Lower lobe of right lung (tissue), 2 donors: ENCODE measurements around the gene CDON. TPM values are rescaled to one million over a fixed set of nuclear protein-coding genes. Genes with fewer than 3 reads are reported as not detected.

Experiments used
- ATAC-seq, 2 donors: fragments of 200-7000 bp; cut with Tn5 transposase; one replicate each; pipeline ENCODE4 v1.9.1; 2020 to 2022; ENCODE audit warnings: mild to moderate bottlenecking in 2 of 2, moderate library complexity in 2 of 2
- DNase-seq: peaks from one replicate; pipeline ENCODE4 v3.0.0-alpha.2; 2020
- H3K27ac ChIP-seq: fragments of 200-600 bp; one replicate; pipeline ENCODE4 v1.8.0; 2022
- H3K27me3 ChIP-seq: fragments of 200-600 bp; one replicate; pipeline ENCODE4 v1.8.0; 2022; ENCODE audit warnings: low read depth
- H3K36me3 ChIP-seq: fragments of 200-600 bp; one replicate; pipeline ENCODE4 v1.8.0; 2022; ENCODE audit warnings: mild to moderate bottlenecking
- H3K4me1 ChIP-seq: fragments of 200-600 bp; one replicate; pipeline ENCODE4 v1.8.0; 2022
- H3K4me3 ChIP-seq: fragments of 200-600 bp; one replicate; pipeline ENCODE4 v1.8.0; 2022; ENCODE audit warnings: mild to moderate bottlenecking
- H3K9me3 ChIP-seq: fragments of 200-600 bp; one replicate; pipeline ENCODE4 v1.8.0; 2022
- intact Hi-C: fragments of 100-400 bp; cut with DNase I; formaldehyde crosslinking; loops from one replicate; pipeline ENCODE4 v1.11.0; 2022
- total RNA-seq: library from RNA; stranded (reverse); fragmentation: NEBNext Ultra II Directional; extraction: Animal tissue kit (Norgen Biotek cat#: 25700); gene quantifications from one replicate; pipeline ENCODE4 v1.2.1, GENCODE V29; 2021
- TF ChIP-seq, protein P1 (sequence below): fragments of 200-600 bp; IDR thresholded peaks from one replicate; pipeline ENCODE4 v1.8.0; 2022; ENCODE audit warnings: antibody characterized with exemption, mild to moderate bottlenecking
- donor health status: DM: no; HTN: yes; CAD: no; lungs with severe emphysema.

The CDON gene
- total RNA-seq, 1 donor from 2014 or later: 18.5 TPM

DNA sequence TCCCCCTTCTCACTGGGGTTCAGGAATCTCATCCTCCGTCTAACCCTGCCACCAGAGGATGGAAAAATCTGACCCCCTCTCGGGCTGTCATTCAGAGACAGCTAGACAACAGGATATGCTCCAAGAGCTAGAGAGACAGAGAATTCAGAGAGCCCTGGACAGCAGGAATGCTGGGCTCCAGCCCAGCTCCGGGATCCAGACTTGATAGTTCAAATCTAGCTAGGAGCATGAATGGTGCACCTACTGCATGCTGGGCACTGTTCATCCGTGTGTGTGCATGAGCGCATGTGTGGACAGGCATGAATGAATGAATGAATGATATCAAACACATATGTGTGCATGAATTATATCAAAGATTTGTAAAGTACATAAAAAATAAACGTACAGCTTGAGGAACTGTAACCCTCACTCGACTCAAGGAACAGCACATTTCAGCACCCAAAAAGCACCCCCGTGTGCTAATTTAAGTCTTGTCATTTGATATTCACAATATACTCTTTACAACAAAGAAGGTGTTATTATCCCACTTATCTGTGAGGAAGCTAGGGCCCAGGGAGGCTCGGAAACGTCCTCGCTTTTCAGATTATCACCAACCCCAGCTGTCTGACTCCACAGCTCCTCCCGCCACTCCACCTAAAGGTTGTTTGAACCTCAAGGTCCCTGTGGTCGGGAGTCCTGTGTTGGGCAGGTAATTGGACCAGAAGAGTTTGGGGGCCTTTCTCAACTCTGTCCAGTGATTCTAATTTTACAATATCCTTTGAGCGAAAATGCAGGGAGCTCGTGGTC lies 117.5 kb downstream of the CDON start:
- Histone ChIP-seq H3K27me3 (peaks cover 3% of the 10 kb centered on the region), H3K4me3 (no peak overlapping the region), H3K9me3 (no peaks in the 10 kb centered on the region), H3K4me1 (no peaks in the 10 kb centered on the region), H3K36me3 (no peaks in the 10 kb centered on the region), H3K27ac (no peak overlapping the region)
- intact Hi-C loops: no loop called here
- TF ChIP-seq, protein P1, sequence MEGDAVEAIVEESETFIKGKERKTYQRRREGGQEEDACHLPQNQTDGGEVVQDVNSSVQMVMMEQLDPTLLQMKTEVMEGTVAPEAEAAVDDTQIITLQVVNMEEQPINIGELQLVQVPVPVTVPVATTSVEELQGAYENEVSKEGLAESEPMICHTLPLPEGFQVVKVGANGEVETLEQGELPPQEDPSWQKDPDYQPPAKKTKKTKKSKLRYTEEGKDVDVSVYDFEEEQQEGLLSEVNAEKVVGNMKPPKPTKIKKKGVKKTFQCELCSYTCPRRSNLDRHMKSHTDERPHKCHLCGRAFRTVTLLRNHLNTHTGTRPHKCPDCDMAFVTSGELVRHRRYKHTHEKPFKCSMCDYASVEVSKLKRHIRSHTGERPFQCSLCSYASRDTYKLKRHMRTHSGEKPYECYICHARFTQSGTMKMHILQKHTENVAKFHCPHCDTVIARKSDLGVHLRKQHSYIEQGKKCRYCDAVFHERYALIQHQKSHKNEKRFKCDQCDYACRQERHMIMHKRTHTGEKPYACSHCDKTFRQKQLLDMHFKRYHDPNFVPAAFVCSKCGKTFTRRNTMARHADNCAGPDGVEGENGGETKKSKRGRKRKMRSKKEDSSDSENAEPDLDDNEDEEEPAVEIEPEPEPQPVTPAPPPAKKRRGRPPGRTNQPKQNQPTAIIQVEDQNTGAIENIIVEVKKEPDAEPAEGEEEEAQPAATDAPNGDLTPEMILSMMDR: no peak
- no peak for ATAC-seq
- no peak for DNase-seq

DNA sequence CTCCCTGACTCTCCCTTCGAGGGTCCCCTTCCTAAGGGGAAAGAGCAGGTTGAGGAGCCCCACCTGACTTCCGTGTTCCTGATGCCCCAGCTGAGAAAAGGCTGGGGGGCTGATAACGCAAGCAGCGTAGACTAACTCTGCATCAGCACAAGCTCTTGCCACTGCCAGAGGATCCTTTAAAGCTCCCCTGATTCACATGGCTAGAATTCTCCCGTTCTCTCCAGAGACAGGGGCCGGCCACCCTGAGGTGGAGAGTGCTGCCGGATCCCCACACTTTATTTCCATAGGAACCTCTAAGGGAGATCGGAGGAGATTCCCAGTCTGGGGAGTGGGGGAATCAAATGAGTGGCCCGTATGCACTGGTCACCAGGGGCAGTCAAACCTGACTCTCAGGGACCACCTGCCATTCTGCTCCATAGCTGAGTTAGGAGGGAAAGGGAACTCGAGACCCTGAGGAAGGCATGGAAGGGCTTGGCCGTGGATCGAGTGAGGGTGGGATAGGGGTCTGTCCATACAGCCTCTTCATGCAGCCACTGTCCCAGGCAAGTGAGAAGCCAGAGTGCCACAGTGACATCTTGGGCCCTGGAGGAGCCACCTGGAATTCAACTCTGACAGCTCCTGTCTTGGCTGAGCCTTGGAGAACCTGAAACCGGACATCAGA lies 118.2 kb downstream of the CDON start:
- no peaks in the 10 kb centered on the region for H3K36me3 ChIP-seq
- no peak for DNase-seq
- H3K4me1 ChIP-seq: no peaks in the 10 kb centered on the region
- H3K27me3 ChIP-seq: peaks cover 3% of the 10 kb centered on the region
- no peak overlapping the region for H3K27ac ChIP-seq
- TF ChIP-seq, protein P1: no peak
- ATAC-seq: no peak
- no peak overlapping the region for H3K4me3 ChIP-seq
- H3K9me3 ChIP-seq: no peaks in the 10 kb centered on the region
- intact Hi-C loops: no loop called here

DNA sequence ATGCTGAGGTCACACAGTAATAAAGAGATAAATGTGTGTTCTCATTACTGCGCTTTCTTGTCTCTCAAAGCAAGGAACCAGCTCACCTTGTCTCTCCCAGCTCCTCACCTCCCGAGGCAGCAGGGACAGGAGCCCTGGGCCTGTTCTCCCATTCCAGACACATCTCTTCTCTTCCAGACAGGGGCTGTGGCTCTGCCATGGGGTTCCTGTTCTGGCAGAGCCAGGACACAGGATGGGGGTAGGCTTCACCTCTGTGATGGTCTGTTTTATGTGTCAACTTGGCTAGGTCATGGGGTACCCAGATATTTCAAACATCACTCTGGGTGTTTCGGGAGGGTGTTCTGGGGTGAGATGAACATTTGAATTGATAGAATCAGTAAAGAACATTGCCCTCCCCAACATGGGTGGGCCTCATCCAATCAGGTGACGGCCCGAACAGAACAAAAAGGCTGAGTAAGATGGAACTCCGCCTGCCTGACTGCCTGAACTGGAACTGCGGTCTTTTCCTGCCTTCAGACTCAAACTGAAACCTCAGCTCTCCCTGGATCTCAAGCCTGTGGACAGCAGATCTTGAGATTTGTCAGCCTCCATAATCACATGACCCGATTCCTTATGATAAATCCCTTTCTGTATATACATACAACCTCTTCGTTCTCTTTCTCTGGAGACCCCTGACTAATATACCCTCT lies 118.9 kb downstream of the CDON start:
- Histone ChIP-seq H3K27ac (no peak overlapping the region), H3K36me3 (no peaks in the 10 kb centered on the region), H3K27me3 (peaks cover 3% of the 10 kb centered on the region), H3K4me1 (no peaks in the 10 kb centered on the region), H3K9me3 (no peaks in the 10 kb centered on the region), H3K4me3 (no peak overlapping the region)
- DNase-seq (no peak), ATAC-seq (no peak)
- intact Hi-C loops: no loop called here
- TF ChIP-seq, protein P1: no peak

DNA sequence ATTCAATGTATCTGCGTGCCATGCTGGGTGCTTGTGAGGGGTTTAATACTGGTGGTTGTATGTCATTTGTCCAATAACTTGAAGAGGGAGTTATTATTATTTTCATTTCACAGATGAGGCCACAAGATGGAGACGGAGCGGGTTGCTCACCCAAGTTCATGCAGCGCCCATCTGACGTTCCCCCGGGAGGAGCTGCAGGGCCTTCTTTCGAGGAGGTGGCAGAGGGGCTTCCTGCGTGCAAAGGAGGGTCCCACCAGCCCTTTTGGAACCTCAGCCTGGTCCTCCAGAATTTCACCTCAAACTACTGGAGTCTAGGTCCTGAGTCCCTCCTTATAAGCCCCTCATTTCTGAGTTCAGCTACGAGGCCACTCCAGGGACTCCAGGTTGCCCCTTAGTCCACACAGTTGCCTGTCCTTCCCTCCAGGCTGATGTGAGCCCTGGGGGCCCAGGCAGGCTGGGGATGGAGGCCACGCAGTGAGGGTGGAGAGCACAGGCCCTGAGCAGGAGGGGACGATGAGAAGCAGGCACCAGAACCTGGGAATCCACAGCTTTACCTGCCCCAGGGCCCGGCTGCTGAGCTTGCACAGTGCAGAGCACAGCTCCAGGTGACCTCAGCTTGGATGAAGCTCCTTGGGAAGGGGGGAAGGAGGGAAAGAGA lies 119.8 kb downstream of the CDON start:
- Histone ChIP-seq H3K4me1 (no peaks in the 10 kb centered on the region), H3K27me3 (peaks cover 3% of the 10 kb centered on the region), H3K27ac (no peak overlapping the region), H3K36me3 (no peaks in the 10 kb centered on the region), H3K9me3 (no peaks in the 10 kb centered on the region), H3K4me3 (no peak overlapping the region)
- DNase-seq (no peak), ATAC-seq (no peak)
- intact Hi-C loops: no loop called here
- TF ChIP-seq, protein P1: no peak
